GM19324 (cell line): ENCODE measurements around the gene BCL11B.
A peak's percentile ranks its signal among the peaks of the same experiment; 100 is the strongest.

Experiments
- ATAC-seq: cut with Tn5 transposase; IDR thresholded peaks from one replicate; pipeline ENCODE4 v1.9.1; 2021; ENCODE audit warnings: mild to moderate bottlenecking, moderate library complexity; ENCODE audit not compliant: unreplicated experiment, low FRiP score

The BCL11B gene

DNA sequence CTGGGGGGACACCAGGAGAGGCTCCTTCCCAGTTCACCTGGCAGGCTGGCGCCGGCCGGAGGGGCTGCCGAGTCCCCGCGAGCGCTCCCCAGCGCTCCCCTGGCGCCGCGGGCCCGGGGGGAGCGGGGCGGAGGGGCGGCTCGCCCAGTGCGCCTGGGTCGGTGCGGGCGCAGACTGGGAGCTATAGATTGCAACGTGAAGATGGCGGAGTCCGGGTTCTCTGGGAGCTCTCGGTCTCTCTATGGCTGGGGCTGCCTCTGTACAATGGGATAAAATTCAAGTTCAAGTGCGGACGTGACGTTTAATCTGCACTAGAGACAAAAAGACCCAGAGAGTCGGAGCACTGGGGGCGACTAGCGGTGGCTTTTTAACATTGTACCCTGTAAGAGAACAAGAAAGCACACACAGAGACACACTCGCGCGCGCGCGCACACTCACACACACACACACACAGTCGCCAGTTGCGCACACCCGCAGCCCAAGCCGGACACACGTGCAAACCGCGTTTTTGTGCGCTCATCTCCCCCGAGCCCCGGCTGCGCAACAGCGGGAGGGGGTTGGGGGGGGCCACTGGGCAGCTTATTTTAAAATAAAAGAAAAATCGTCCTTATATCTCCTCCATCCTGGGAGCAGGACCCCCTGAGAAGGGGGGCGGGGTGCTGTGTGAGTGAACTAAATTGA is at the start of gene BCL11B:
TSS of gene BCL11B (minus strand) at position 247 of the 681 bp plus-strand sequence. CDS start 979 bp downstream, outside the sequence.
- ATAC-seq: peak; percentile 68

DNA sequence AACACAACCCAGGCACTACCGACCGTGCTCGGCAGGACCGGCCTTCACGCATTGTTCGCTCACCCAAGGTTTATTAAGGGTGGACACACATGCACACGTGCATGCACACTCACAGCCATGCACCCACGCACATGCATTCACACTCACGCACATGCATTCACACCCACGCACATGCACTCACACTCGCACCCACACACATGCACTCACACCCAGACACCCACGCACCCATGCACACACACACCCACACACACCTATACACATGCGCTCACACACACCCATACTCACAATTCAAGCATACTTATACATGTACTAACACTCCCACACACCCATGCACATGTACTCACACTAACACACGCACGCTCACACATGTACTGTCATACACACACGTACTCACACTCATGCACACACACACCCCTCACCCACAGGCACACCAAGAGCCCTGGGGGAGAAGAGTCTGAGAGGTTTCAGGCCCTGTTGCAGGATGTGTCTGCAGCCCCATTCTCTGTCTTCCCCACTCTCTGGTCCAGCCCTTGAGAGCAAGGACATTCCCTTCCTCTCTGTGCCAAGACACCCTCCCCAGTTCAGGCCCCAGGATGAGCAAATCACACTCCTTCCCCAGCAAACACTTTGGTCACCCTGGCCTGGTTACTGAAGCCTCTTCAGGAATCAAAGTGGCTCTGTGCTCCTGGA is 49.4 kb upstream of the BCL11B start:
- no peak for ATAC-seq

- no peak for ATAC-seq
Measured at GRCh38 chr14:99320621-99321235, 48.7 kb upstream of the BCL11B start.

DNA sequence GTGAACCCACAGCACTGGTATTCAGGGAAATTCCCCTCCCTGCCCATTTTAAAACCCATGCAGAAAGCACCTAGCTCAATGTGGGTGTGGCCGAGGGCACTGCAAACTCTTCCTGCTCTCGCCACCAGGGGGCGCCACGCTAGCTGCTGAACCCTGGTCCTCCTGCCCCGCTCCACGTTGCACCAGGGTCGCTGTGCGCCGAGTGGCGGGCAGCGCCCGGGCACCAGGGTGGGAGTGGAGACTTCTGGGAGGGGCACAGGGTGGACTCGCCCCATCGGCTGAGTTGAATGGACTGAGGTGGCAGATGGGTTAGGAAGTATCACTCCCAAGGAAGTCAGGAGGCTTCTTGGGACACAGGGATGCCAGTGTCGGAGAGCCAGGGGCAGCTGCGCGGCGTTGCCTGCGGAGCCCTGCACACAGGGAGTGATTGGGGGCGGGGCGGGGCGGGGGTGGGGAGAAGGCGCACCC is 48.1 kb upstream of the BCL11B start:
- ATAC-seq: no peak

DNA sequence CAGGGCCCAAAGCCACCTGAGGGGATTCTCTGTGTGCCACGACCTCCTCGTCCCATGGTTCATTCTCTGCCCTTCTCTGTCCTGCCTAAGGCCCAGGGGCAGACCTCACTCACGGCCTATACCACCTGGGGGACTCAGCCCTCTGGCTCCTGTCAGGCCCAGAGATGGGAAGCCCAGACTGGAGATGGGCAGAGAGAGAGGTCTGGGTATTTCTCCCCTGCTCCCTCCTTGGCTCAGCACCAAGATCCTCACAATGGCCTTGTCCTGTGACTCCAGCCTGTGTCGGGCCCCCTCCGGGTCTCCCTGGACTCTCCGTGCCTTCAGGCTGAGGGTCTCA is 46.9 kb upstream of the BCL11B start:
- ATAC-seq: no peak

GRCh38 chr14:99318091-99318958 is 46.3 kb upstream of the BCL11B start:
- ATAC-seq: no peak

GRCh38 chr14:99317231-99318090 is 45.5 kb upstream of the BCL11B start:
- no peak for ATAC-seq

DNA sequence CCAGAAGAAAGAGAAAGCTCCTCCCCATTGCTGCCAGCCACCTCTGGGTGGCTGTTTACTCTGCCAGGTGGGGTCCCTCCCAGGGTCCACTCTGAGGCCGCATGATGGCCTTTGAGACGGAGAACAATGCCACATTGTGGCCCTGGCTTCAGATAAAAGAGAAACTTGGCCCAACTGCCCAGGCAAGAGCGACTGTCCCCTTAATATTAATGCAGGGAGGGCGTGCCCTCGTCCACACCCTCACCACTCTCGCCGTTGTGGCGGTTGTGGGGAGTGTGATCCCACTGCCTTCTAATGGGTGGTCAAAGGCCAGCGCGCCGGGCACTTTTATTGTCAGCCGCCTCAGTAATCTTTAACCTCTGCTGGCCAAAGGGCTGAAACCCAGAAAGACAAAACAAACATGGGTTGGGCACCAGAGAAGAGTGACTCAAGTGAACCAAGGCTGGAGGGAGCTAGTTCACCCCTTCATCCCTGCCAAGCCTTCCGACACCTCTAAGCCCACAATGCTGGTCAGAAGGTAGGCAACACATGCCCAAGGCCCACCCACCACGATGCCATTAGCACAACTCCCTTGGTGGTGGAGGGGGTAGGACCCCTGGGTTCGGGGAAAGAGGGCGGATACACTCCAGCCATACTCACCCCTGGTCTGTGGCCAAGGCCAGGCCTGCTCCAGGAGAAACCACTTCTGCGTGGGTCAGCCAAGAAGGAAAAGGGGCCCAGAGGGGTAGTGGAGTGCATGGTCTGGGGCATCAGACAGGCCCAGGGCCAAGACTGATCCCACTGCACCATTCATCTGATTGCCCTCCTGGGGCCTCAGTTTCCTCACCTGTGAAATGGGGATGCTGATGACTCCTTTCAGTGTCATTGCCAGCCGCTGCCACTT is 44.5 kb upstream of the BCL11B start:
- ATAC-seq: no peak

- no peak for ATAC-seq
Measured at GRCh38 chr14:99315197-99315596, 43.2 kb upstream of the BCL11B start.

- no peak for ATAC-seq
Measured at GRCh38 chr14:99314623-99315022, 42.6 kb upstream of the BCL11B start.

GRCh38 chr14:99313234-99313633 is 41.2 kb upstream of the BCL11B start:
- no peak for ATAC-seq

GRCh38 chr14:99312106-99312505 is 40.1 kb upstream of the BCL11B start:
- no peak for ATAC-seq

DNA sequence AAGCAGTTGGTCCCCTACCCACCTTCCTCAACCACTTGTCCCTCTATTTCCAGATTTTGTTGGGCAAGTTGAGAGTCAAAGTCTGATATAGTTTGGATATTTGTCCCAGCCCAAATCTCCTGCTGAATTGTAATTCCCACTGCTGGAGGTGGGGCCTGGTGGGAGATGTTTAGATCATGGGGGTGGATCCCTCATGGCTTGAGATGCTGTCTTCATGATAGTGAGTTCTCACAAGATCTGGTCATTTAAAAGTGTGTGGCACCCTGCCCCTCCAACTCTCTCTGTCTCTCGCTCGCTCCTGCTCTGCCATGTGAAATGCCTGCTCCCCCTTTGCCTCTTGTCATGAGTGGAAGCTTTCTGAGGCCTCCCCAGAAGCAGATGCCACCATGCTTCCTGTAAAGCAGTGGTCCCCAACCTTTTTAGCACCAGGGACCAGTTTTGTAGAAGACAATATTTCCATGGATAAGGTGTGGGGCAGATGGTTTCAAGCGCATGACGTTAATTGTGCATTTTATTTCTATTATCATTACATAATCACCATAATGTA is 37.3 kb upstream of the BCL11B start:
- ATAC-seq: no peak

- ATAC-seq: no peak
Measured at GRCh38 chr14:99304208-99304607, 32.2 kb upstream of the BCL11B start.

- ATAC-seq: no peak
Measured at GRCh38 chr14:99300190-99300589, 28.2 kb upstream of the BCL11B start.

GRCh38 chr14:99296517-99296916 is 24.5 kb upstream of the BCL11B start:
- ATAC-seq: no peak

GRCh38 chr14:99289394-99290189 is 17.6 kb upstream of the BCL11B start:
- ATAC-seq: no peak

DNA sequence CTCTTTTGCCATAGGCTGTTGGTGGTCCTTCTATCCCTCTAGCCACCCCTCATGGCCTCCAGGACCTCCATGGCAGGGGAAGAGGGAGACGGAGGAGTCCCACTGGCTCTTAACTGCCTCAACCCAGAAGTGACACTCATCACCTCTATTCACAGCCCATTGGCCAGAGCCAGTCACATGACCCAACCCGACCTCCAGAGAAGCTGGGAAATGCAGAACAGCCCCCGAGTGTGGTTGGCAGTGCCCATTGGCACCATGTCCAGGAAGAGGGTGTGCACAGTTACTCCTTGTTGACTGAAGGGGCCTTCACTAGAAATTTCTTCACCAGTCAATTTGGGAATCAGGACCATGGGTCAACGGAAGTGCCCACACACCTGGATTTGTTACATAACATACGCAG is 17.0 kb upstream of the BCL11B start:
- ATAC-seq: no peak
